HG03469 (cell line): Measurements from ENCODE around the gene MED28.
"Not testable (repeated sequence)": the region's sequence is repeated elsewhere in the genome, so short reads cannot be mapped to it uniquely, and the experiment has no call there.

Experiments
- ATAC-seq: cut with Tn5 transposase; IDR thresholded peaks from one replicate; pipeline ENCODE4 v1.9.1; 2021; ENCODE audit warnings: mild to moderate bottlenecking, moderate library complexity, moderate number of reproducible peaks; ENCODE audit not compliant: unreplicated experiment

Gene MED28

DNA sequence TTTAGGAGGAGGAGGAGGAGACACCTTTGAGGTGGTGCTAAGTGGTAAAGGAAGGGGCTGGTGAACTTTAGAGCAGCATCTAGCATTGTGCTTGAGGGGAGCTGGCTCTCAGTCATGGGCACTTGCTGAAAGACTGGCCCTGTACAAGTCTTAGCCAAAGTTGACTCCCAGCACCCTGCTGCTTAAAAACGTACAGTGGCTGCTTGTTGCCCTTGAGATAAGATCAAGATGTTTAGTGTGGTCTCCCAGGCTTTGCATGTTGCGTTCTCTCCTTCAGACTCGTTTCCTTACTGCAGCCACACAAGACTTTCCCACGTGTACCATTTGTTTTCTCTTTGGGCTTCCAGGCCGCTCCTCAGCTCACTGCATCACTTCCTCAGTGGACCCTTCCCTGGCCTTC, 1.8 kb downstream of the MED28 start:
- ATAC-seq: no peak

DNA sequence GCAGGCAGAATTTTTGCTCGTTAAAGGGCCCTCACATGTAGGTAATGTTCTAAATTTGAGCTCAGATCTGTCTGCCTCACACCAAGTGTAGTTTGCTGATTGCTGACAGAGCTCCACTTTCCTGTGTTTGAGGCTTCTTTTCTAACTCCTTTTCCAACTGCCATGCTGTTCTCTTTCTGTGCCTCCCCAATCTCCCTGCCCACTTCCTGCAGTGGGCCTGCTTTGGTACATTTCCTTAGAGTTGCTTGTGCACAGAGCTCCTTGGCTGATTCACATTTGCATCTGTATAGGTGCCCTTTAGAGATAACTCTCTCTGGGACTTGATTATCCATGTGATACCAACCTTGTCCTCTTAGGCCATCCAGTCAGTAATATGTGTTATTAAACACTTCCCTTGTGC, 4.5 kb downstream of the MED28 start:
- ATAC-seq: no peak

DNA sequence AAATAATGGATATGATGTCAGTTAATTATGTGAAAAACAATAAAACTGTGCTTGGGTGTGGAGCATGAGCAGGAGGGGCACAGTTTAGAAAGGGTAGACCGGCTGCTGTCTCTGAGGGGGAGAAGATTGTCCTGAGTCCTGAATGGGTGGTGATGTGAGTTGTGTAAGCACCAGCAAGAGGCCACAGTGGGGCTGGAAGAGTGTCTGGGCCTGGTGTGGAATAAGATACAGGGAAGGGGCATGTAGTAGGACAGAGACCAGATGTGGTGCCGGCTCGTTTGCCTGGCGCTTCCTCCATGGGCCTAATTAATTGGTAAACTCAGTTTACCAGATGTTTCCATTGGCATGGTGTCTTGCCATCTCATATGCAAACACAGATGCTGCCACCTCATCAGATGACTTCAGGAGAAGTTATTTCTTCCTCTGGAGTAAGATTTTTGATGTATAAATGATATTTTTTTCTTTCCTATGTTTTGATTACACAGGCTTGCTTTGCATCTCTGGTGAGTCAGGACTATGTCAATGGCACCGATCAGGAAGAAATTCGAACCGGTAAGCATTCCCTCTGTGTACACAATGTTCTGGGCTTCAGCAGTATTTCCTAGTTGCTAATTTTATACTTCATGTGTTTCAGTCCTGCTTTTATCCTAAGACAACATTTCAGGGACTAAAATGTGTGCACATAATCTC, 5.1 kb downstream of the MED28 start:
- no peak for ATAC-seq

DNA sequence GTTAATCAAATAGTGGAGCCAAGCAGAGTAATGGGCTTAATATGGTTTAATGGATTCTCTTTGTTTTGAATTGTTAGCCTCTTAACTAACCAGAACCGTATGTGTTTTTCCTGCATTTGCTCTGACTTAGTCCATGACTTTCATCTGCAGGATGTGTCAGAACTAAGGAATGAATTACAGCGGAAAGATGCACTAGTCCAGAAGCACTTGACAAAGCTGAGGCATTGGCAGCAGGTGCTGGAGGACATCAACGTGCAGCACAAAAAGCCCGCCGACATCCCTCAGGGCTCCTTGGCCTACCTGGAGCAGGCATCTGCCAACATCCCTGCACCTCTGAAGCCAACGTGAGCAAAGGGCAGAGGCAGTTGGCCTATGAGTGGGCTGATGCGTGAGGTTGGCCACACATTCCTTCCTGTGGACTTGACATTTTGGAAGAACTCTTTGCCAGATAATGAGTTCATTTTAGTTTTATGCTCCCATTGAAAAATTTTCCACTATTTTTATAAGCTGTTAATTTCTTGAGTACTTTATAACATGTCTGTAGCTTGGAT, 9.1 kb downstream of the MED28 start:
- ATAC-seq: no peak

DNA sequence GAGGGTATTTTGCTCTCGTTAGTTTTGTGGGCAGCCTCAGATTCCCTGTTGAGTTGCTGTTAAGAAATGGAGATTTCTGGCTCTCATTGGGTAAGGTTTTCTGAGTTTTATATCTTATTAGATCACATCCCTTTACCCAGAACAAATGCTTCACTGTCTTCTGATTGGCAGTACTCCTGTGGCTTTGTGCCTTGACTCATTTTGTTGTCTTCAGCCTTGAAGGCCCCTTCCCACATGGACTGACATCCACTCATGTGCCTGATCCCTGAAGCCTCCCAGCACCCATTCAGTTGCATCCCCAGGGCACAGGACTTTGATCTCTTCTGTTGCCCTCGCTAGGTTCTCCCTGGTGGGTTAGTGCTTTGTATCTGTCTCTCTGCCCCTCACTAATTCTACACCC, 10.4 kb downstream of the MED28 start:
- ATAC-seq: no peak

DNA sequence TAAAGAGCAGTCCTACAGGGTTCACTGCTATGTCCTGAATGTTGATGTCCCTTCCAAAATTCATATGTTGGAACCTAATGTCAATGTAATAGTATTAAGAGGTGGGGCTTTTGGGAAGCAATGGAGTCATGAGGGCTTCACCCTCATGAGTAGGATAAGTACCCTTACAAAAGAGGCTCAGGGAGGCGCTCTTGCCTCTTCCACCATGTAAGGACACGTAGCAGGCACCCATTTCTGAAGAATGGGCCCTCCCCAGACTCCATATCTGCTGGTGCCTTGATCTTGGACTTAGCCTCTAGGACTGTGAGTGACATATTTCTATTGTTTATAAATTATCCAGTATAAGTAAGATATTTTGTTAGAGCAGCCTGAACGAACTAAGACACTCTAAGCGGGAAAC, 15.8 kb downstream of the MED28 start:
- no peak for ATAC-seq

DNA sequence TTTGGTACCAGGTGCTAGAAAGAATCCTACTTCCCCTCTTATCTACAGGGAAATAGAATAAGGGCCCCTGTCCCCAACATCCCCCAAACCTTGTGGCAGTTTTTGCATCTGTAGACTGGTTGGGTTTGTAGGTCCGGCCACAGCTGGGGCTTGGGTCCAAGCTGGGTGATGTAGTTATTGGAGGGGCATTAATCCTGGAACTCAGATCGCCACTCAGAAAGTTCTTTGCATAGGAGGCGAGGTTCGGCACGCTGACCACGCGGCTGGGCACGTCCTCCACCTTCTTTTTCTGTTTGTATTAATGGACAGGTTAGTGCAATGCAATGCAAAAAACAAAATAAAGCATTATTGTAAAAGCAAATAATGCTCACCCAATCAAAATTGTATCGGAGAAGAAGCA, 19.2 kb downstream of the MED28 start:
- no peak for ATAC-seq

DNA sequence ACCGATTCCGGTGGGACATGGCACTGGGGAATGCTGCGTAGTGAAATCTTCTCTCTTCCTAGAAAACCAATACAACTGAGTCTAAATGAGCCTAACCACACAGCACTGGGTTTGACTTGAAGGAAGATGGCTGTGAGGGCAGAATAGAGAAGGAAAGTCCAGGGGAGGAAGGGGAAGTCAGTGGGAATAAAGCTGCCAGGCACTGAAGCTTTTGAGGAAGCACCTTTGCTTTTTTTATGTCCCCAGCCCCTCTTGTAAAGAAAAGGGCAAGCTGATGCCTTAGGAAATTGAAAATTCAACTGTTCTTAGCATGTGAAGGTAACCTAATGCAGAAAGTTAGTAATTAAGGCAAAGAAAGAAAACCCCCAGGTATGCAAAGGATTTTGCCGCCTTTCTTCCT, 20.6 kb downstream of the MED28 start:
- ATAC-seq: no peak

DNA sequence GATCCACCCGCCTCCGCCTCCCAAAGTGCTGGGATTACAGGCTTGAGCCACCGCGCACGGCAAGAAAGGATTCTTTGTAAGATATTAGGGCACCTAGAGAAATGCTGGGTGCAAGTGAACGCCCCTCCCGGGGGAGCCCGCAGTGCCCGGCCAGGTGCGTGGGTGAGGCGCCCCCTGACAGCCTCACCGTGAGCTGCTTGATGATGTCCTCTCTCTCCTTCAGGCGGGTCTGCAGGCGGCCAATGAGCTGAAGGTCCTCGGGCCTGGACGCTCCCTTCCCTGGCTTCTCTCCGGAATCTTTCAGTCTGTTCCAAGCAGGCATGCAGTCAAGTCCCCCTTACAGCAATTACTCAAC, 21.9 kb downstream of the MED28 start:
- no peak for ATAC-seq

DNA sequence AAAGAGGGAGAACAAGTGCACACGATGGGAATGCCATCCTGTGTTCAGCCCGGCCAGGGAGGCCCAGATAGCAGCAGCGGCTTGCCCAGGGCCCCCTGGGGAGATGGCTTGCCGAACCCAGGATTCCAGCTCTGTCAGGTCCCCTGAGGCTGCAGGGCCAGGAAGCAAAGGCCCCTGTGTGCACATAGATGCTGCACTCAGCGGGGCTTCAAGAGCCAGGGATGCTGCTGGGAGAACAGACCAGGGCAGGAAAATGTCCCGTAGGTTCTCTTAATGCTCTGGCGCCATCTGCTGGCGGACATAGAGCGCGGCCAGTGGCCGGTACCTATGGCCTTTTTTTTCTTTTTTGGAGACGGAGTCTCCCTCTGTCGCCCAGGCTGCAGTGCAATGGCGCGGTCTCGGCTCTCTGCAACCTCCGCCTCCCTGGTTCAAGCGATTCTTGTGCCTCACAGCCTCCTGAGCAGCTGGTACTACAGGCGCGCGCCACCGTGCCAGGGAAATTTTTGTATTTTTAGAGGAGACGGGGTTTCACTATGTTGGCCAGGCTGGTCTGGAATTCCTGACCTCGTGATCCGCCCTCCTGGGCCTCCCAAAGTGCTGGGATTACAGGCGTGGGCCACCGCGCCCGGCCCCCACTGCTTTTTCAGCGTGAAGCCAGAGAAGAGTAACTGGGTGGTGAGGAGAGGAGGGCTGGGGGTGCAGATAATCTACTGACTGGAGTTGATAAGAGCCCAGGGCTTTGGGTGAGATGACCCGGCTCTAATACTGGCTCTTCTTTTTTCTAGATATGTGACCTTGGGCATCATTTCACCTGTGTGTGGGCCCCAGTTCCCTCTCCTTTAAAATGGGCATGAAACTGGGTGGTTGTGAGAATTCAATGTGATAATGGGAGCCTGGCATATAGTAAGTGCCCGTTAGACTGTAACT, 22.5 kb downstream of the MED28 start:
- peak; percentile 88 for ATAC-seq

DNA sequence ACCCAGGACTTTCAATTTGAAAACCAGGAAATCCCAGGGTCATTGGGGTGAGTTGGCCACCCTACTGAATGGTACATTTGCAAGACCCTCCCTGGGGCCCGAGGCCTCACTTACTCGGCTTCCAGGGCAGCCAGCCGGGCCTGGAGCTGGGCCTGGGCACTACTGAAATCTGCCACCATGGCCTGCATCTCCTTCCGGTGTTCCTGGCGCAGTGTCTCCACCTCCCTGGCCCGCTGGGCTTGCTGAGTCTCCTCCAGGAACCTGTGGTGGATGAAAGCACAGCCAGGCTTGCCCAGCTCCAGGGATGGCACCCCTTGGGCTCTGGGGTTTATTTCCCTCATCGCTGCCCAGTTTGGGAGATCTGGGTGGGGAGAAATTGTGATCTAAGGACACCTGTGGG, 24.7 kb downstream of the MED28 start:
- ATAC-seq: no peak

DNA sequence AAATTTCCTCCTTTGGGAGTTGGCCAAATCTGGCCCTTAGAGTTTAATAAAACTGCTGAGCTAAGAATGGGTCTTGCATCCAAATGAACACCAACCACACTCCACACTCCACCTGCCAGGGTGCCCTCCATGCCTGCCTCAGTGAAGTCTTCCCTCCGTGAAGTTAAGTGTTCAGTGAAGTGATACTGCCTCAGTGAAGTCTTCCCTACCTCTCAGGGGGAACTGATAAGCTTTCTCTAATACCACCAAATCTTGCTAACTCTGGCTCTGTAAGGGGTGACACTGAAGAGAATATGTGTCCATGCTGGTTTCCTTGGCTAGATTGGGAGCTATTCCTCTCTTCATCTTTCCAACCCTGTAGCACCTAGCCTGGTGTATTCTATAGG, 27.9 kb downstream of the MED28 start:
- ATAC-seq: no peak

DNA sequence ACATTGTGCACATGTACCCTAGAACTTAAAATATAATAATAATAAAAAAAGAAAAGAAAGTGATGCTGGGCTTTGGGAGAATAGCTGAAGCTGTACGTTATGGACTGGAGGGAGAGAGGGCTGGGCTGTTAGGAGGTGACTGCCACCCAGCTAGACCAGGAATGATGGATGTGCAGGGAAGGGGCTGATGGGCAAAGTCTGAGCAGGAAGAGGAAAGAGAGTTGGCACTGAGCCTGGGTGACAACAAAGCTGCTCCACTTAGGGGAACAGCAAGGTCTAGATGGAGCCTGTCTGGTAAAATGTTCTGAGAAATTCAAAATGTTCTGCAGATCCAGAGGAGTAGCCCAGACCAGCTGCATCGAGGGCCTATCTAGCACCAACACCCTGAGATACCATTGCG, 32.3 kb downstream of the MED28 start:
- no peak for ATAC-seq

DNA sequence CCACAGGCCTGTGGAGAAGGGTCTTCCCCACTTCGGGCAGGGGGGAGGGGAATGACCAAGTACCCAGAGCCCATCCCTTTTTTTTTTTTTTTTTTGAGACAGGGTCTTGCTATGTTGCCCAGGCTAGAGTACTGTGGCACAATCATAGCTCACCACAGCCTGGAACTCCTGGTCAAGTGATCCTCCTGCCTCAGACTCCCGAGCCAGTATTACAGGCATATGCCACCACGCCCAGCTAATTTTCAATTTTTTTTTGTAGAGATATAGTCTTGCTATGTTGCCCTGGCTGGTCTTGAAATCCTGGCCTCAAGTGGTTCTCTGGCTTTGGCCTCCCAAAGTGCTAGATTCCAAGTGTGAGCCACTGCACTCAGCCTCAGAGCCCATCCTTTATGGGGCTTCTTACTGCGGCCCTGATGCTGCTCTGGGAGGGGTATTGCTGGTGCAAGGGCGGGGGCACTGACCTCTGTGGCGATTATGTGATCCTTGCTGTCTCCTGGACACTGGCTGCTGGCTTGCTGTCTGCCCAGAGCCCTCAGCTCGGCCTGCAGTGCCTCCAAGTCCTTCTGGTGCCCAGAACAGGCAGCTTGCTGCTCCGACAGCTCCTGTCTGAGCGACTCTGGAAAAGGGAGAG, 32.9 kb downstream of the MED28 start:
- no peak for ATAC-seq

DNA sequence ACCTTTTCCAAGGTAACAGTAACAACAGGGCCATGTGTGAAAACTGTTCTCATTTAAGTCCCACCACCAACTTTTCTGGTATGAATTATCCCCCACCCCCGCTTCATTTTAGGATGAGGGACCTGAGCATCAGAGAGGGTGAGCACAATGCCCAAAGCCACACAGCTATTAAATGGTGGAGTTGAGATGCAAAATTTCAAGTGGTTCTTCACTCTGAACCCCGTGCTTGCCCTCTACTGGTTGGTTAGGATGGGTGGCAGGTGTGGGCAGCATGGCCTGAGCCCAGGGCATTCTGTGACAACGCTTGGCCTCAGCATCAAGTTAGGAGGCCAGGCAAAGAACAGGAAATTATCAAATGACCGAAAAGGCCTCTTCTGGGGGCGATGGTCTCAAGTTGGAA, 33.5 kb downstream of the MED28 start:
- no peak for ATAC-seq

DNA sequence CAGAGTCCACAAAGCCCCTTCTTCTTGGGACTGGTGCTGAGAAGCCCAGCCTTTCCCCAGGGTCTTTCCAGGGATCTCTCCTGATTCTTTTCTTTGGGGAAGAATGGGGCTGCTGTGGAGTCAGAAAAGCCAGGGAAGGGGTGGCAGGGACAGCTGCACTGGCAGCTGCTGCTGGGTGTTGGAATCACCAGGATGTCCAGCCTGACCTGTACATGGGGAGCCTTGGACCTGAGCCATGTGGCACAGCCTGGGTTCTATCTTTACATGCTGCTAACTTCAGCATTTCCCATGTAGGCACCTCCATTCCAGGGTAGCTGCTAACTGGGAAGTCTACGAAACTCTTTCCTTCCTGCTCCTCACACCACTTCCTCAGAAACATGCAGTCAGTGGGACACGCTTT, 36.0 kb downstream of the MED28 start:
- no peak for ATAC-seq

DNA sequence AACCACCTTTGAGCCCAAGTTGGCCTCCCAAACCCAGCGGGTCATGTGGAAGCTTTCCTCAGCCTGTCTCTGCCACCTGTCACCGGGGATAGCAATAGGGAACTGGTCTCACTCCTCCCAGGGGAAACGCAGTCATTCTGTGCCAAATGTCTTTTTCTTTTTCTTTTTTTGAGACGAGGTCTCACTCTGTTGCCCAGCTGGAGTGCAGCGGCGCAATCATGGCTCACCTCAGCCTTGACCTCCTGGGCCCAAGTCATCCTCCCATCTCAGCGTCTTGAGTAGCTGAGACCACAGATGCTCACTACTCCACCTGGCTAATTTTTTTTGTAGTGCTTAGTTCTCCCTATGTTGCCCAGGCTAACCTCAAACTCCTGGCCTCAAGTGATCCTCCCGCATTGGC, 40.3 kb downstream of the MED28 start:
- ATAC-seq: no peak

DNA sequence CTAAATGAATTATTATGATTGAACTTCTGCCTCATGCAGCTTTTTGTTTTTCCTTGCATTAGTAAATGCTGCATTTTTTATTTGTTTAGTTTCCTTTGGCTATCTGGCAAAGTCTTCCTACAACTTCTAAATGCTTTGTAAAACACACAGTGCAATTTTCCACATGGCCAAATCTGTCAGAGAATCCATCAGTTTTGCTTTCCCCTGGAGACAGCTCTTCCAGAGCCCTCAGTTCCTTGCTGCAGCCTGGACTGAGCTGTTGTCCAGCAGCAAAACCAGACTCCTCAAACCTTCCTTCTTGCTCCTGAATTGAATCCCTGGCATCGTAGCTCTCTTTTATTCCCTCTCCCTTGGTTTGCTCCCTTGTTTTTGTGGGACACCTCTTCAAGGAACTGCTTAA, 42.6 kb downstream of the MED28 start:
- ATAC-seq: no peak

DNA sequence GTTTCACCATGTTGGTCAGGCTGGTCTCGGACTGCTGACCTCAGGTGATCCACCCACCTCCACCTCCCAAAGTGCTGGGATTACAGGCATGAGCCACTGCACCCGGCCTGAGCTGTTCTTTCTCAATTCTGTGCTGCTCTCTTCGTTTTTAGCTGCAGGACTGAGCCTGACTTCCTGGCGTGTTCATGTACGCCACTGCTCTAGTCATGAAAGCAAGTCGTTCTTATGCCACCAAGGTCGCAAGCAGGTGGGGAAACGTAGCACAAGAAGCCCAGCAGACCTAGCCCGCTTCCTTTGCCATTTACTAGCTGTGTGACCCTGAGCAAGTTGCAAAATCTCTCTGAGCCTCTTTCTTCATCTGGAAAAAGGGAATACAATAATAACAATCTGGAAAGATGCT, 43.4 kb downstream of the MED28 start:
- ATAC-seq: no peak

DNA sequence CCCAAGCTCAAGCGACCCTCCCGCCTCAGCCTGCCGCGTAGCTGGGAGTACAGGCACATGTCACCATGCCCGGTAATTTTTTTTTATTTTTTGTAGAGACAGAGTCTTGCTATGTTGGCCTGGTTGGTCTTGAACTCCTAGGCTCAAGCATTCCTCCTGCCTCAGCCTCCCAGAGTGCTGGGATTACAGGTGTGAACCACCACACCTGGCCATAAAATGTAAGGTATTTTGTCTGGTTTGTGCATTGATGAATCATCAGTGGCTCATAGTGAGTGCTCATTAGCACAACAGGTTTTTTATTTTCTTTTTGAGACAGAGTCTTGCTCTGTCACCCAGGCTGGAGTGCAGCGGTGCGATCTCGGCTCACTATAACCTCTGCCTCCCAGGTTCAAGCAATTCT, 44.8 kb downstream of the MED28 start:
- ATAC-seq: not testable (repeated sequence)

DNA sequence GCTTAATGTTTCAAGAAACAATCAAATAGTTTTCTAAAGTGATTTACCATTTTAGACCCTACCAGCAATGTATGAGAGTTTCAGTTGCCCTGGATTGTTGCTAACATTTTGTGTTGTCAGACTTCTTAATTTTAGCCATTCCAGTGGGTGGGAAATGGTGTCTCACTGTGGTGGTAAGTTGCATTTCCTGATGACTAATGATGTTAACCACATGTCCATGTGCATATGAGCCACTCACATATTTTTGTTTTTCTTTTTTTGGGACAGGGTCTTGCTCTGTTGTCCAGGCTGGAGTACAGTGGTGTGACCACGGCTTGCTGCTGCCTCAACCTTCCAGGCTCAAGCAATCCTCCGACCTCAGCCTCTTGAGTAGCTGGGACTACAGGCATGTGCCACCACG, 48.3 kb downstream of the MED28 start:
- no peak for ATAC-seq

DNA sequence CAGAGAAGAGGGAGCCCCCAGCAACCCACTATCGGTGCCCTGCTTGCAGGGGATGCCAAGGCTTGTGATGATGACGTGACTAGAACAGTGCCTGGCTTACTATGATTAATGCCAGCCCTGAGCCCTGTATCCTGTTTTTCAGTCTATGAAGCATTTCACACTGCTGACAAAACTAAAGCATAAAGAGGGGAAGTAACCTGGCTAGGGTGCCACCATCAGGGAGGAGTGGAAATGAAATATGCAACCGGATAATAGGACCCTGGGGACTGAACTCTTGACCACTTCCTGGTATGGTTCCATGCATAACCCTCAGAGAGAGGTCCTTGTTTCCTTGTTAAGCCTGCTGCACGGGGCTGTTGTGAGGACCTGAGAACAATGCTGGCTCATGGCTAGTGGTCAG, 50.3 kb downstream of the MED28 start:
- ATAC-seq: peak; percentile 89
